GM12891 (cell line): Measurements from ENCODE around the gene RPS24. TPM values are rescaled to one million over a fixed set of nuclear protein-coding genes. Genes with fewer than 3 reads are reported as not detected.
"Not testable (repeated sequence)": the region's sequence is repeated elsewhere in the genome, so short reads cannot be mapped to it uniquely, and the experiment has no call there.

ENCODE experiments used
- DNase-seq: peaks from one replicate; pipeline ENCODE4 v3.0.0; 2011; ENCODE audit warnings: low spot score; ENCODE audit not compliant: insufficient read length
- FAIRE-seq: peaks from 2 replicates; lab custom pipeline; 2011; peaks lifted over from hg19 to GRCh38; lab: Jason Lieb, UNC
- PAX5 ChIP-seq: IDR thresholded peaks from 2 replicates; pipeline ENCODE4 v1.6.1; 2011; ENCODE audit warnings: low read length, moderate library complexity, mild to moderate bottlenecking; ENCODE audit not compliant: insufficient read depth, severe bottlenecking
- POLR2A ChIP-seq: IDR thresholded peaks from 2 replicates; pipeline ENCODE4 v1.6.1; 2011; ENCODE audit warnings: low read depth, low read length, control low read depth
- POLR2AphosphoS5 ChIP-seq: IDR thresholded peaks from 2 replicates; pipeline ENCODE4 v1.6.1; 2011; ENCODE audit warnings: low read depth, low read length, control low read depth
- POU2F2 ChIP-seq: IDR thresholded peaks from 2 replicates; pipeline ENCODE4 v1.6.1; 2011; ENCODE audit warnings: low read depth, mild to moderate bottlenecking, control low read depth, low read length, moderate library complexity
- SPI1 ChIP-seq: IDR thresholded peaks from 2 replicates; pipeline ENCODE4 v1.6.1; 2011; ENCODE audit warnings: low read depth, low read length, control low read depth
- TAF1 ChIP-seq: IDR thresholded peaks from 2 replicates; pipeline ENCODE4 v1.6.1; 2011; ENCODE audit warnings: low read depth, low read length, control low read depth
- polyA plus RNA-seq: library from polyadenylated mRNA; unstranded; fragments of >200 nt; gene quantifications from one replicate; pipeline ENCODE4 v1.2.1, GENCODE V29; 2012; ENCODE audit warnings: low read depth, missing spikeins, inconsistent platforms; ENCODE audit not compliant: missing spikeins

The RPS24 gene
- 6,358 TPM for polyA plus RNA-seq

DNA sequence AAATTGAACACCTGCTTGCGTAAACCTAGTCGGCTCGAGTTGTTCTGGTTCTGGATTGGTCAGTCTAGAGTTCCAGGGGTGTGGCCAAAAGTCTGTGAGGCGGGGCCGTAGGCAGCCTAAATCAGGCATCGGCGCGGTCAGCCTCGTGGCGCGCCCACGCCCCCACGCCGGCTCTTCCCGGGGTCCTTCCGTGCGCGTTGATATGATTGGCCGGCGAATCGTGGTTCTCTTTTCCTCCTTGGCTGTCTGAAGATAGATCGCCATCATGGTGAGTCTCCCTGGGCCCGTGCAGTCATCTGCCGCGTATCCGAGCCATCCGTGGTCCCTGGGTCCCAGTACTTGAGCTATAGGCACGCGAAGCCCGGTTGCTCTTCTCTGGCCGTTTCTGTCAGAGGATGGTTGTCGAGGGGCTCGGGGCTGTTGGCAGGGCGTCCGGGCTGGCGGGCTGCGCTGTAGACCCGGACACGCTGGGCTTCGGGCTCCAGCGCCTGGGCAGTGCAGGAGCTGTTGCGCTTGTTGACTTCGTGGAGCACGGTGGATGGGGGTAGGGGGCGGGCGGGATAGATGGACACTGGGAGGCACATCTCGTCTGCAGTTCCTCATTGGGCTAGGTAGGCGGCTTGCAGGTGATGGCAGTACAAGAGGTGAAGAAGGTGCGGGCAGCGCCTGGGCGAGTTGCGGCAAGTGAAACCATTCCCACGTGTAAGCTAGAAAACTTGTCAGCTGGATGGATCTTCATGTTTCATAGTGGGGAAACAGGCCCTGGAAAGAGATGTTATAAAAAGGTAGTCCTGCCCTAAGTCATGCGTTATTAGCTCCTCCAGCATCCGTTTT lies at the start of gene RPS24:
Gene RPS24 (plus strand): TSS at position 227 of the 834 bp plus-strand sequence. CDS start 39 bp downstream, at position 266.
- TF ChIP-seq POLR2AphosphoS5 (peak; percentile 99), POU2F2 (peak; percentile 92), POLR2A (peak; percentile 99), SPI1 (peak; percentile 39; the same call in 1 of the 2 replicates), PAX5 (no peak), TAF1 (peak; percentile 100)
- DNase-seq (peak; percentile 75), FAIRE-seq (peak; percentile 86)

DNA sequence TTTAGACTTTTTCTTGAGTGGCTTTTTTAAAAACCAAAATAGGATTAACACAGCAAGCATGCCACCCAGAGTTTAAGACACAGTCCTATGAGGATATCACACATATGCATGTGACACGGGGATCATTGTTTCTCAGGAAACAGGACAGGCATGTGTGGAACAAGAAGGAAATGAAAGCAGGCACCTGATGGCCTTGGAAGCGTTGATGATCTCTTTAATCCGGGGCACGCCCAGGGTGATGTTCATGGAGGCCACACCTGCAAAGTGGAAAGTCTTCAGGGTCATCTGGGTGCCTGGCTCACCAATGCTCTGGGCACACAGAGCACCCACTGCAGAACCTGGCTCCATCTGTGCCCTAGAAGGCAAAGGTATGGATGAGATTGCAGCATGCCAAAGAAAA lies 48.7 kb upstream of the RPS24 start:
- no peak for DNase-seq
- no peak for TF ChIP-seq POLR2AphosphoS5
- TF ChIP-seq POU2F2, result no peak
- no peak for TF ChIP-seq POLR2A
- TF ChIP-seq SPI1, result no peak
- TF ChIP-seq PAX5, result no peak
- no peak for TF ChIP-seq TAF1
- FAIRE-seq, result no peak

DNA sequence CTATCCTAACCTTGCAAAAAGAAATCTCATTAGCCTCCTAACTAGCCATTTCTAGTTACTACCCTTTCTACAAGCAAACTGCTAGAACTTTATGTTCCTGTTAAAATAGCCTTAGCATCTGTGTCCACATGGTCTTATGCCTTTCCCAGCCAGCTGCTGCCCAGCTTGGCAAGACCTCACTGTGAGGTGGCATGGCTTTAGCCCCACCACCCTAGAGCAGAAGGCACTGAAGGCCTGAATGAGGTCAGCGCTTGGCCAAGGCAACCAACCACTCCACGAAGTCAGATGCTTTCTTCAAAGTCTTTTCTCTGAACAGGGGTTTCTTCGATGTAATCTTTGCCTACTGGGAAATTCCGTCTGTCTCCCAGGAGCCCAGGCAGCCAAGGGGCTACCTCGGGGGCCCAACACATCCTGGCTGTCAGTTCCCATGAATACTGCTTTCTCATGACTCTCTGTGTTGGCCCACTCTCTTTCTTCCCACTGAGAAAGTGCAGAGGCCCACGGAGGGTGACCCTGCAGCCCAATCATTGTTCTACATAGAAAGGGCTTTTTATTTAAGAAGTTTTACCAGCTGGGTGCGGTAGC lies 45.9 kb upstream of the RPS24 start:
- DNase-seq (no peak), FAIRE-seq (no peak)
- no peak for TF ChIP-seq POU2F2
- no peak for TF ChIP-seq SPI1
- TF ChIP-seq POLR2AphosphoS5, result no peak
- TF ChIP-seq POLR2A, result no peak
- TF ChIP-seq TAF1, result no peak
- TF ChIP-seq PAX5, result no peak

DNA sequence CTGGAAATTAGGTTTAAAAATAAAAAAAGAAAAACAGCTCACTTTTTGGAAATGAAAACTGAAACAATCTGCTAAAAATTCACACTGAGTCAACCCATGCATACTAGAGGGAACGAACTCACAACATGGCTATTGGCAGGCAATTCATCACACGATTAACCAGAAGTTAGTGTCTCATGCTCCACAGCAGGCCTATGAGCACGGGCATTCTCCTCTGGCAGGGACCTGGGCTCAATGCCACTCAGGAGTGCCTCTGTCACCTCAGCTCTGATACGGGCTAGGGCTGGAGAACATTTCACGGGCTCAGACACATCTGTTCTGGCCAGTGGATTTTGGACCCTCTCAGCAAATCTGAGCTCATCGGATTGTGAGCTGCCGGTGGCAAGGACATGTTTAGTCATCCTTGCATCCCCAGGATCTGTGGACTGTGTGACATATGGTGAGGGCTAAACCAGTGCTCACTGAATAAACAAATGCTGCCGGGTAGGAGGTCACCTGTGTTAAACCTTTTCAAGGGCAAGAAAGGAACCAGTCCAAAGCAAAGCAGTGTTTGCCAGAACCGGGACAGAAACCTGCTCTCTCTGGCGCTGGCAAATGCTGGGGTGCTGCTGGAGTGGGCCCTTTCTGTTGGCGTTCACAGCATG lies 44.5 kb upstream of the RPS24 start:
- DNase-seq, result no peak
- TF ChIP-seq POLR2A (no peak), PAX5 (no peak), POU2F2 (no peak), SPI1 (no peak), TAF1 (no peak), POLR2AphosphoS5 (no peak)
- no peak for FAIRE-seq

DNA sequence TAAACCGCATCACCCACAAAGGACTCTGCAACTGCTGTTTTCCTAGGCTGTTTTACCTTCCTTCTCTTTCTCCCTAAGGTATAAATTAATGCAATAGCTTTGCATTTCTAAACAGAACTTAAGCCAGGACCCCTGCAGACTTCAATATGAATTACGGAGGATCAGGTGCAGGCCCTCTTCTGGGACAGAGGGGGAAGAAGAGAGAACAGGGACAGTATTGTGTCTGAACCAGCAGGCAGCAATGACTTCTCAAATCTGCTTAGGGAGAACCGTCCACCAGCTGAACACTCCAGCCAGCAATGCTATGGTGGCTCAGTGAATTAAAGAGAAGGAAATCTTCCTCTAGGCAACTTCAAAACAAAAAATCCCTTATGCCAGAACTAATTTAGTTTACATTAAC lies 40.0 kb upstream of the RPS24 start:
- TF ChIP-seq PAX5 (no peak), POLR2AphosphoS5 (no peak), POLR2A (no peak), TAF1 (no peak), SPI1 (no peak), POU2F2 (no peak)
- no peak for DNase-seq

DNA sequence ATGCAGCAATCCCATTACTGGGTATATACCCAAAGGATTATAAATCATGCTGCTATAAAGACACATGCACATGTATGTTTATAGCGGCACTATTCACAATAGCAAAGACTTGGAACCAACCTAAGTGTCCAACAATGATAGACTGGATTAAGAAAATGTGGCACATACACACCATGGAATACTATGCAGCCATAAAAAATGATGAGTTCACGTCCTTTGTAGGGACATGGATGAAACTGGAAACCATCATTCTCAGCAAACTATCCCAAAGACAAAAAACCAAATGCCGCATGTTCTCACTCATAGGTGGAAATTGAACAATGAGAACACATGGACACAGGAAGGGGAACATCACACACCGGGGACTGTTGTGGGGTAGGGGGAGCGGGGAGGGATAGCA lies 34.9 kb upstream of the RPS24 start:
- DNase-seq, FAIRE-seq: not testable (repeated sequence)

More for the DNA sequence above, 40.0 kb upstream of the RPS24 start:
- no peak for FAIRE-seq

DNA sequence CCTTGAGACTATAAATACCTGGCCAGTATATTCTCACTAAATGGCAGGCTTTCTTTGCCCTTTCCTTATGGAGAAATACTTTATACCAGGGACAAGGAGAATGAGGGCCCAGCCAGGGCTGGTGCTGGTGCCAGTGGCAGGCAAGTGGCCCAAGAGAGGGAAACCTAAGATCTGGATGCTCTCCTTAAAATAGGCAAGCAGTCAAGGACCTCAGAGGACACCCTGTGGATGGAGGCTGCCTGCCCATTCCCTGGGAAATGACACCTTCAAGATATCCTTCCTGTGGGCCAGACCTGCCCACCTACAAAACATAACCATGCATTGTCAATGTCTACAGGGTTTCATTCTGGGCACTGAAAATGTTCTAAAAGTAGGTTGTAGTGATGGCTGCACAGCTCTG lies 33.5 kb upstream of the RPS24 start:
- TF ChIP-seq TAF1, result no peak
- no peak for TF ChIP-seq POLR2A
- no peak for TF ChIP-seq POU2F2
- no peak for TF ChIP-seq PAX5
- no peak for TF ChIP-seq SPI1
- no peak for TF ChIP-seq POLR2AphosphoS5
- no peak for DNase-seq
- FAIRE-seq, result no peak

DNA sequence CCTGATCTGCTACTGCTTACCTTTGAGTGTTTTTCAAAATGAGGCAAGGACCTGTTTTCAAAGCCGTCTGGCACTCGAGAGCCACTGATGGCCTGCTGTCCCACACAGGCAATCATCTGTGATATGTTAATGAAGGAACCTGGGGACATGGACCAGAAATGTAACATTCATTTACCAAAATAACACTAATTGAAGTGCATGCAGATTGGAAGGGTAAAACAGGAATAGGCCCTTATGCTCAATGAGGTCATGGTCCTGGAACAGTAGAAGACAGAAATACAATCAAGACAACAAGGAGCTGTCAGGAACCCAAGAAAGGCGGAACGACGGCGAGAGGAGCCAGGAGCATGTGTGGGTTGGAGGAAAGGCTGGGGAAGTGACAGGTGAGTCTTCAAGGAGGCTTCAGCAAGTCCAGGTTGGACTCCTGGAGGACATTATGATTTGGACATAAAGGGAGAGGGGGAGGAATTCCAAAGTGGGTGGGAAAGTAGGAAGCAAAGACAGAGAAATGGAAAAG lies 32.6 kb upstream of the RPS24 start:
- DNase-seq (no peak), FAIRE-seq (no peak)
- TF ChIP-seq POU2F2, result no peak
- no peak for TF ChIP-seq PAX5
- TF ChIP-seq SPI1, result no peak

DNA sequence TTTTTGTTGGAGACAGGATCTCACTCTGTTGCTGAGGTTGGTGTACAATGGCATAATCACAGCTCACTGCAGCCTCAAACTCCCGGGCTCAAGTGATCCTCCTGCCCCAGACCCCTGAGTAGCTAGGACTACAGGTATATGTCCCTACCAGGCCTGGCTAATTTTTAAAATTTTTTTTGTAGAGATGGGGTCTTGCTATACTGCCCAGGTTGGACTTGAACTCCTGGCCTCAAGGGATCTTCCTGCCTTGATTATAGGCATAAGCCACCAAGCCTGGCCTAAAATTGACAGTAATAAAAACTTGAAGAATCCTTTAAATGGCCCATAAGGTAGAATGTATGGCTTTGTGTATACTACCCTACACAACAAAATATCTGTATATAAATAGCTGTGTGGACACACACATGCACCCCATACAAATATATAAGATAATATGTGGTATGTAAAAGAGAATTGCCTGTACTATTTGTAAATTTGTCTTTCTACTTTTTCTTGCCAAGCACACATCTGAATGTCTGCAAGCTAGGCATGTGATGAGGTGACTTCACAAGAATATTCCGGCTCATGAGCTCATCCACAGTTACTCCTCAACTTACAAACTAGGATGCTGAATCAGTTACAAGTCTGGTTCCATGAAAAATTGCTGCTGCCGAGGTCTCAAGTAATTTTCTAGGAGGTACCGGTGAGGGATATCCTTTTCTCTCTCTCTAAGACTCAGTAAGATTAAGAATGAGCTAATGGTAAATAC lies 30.9 kb upstream of the RPS24 start:
- DNase-seq (no peak), FAIRE-seq (no peak)
- TF ChIP-seq POU2F2 (no peak), POLR2AphosphoS5 (no peak), POLR2A (no peak), TAF1 (no peak), SPI1 (no peak), PAX5 (no peak)
